Naive thymus-derived CD4-positive, alpha-beta T cell (primary cell): Measurements from ENCODE around the gene PCBP2. TPM values are rescaled to one million over a fixed set of nuclear protein-coding genes. Genes with fewer than 3 reads are reported as not detected.

Source experiments
- ATAC-seq: fragments of 150-1000 bp; cut with Tn5 transposase; 2 replicates; pipeline ENCODE4 v1.10.0; 2021; ENCODE audit warnings: mild to moderate bottlenecking, moderate library complexity
- CTCF ChIA-PET: fragments of 350-600 bp; sonication (Branson Sonifier 250); formaldehyde crosslinking; loops from one replicate; lab custom pipeline; 2021; ENCODE audit warnings: antibody characterized with exemption; lab: Charles Lee
- POLR2A ChIA-PET: fragments of 350-600 bp; sonication (Branson Sonifier 250); formaldehyde crosslinking; loops from one replicate; lab custom pipeline; 2021; ENCODE audit warnings: antibody characterized with exemption, inconsistent platforms; lab: Charles Lee
- DNase-seq, 9 donors: peaks; one replicate each; pipeline versions ENCODE4 v3.0.0 to v3.0.0-alpha.2; 2020 to 2022; ENCODE audit warnings: mixed read lengths in 1 of 9
- H3K27ac ChIP-seq: one replicate; pipeline ENCODE4 v1.7.0; 2013; ENCODE audit warnings: mild to moderate bottlenecking, low read depth, low read length, moderate library complexity
- H3K27me3 ChIP-seq, 2 donors: one replicate each; pipeline ENCODE4 v1.7.0; 2013; ENCODE audit warnings: low read length in 2 of 2, mild to moderate bottlenecking in 2 of 2, moderate library complexity in 2 of 2; ENCODE audit not compliant: control insufficient read depth in 2 of 2, insufficient read depth in 2 of 2
- H3K36me3 ChIP-seq, 3 experiments: 1 replicate in 2 of 3; 2 replicates in 1 of 3; pipeline ENCODE4 v1.7.0; 2013; ENCODE audit warnings: low read length in 3 of 3, mild to moderate bottlenecking in 3 of 3, moderate library complexity in 1 of 3; ENCODE audit not compliant: insufficient read depth in 3 of 3, control insufficient read depth in 2 of 3
- H3K4me1 ChIP-seq, 2 donors: one replicate each; pipeline ENCODE4 v1.7.0; 2013; ENCODE audit warnings: low read length in 2 of 2, mild to moderate bottlenecking in 2 of 2, moderate library complexity in 1 of 2; ENCODE audit not compliant: control insufficient read depth in 2 of 2, insufficient read depth in 2 of 2
- H3K4me3 ChIP-seq: 2 replicates; pipeline ENCODE4 v1.7.0; 2013; ENCODE audit warnings: mild to moderate bottlenecking, low read length
- H3K9me3 ChIP-seq, 3 experiments: 1 replicate in 2 of 3; 2 replicates in 1 of 3; pipeline ENCODE4 v1.7.0; 2013; ENCODE audit warnings: low read length in 3 of 3; ENCODE audit not compliant: control insufficient read depth in 2 of 3
- H3K27ac Mint-ChIP-seq, 9 donors: one replicate each; pipeline ENCODE4 v1.8.0; 2020 to 2022; ENCODE audit warnings: mixed read lengths in 9 of 9, mild to moderate bottlenecking in 8 of 9, moderate library complexity in 5 of 9, inconsistent platforms in 2 of 9
- H3K27me3 Mint-ChIP-seq, 5 donors: one replicate each; pipeline ENCODE4 v1.8.0; 2021 to 2022; ENCODE audit warnings: mixed read lengths in 5 of 5, mild to moderate bottlenecking in 1 of 5
- H3K36me3 Mint-ChIP-seq, 5 donors: one replicate each; pipeline ENCODE4 v1.8.0; 2020 to 2022; ENCODE audit warnings: mixed read lengths in 5 of 5, mild to moderate bottlenecking in 3 of 5, inconsistent platforms in 1 of 5
- H3K4me1 Mint-ChIP-seq, 7 donors: one replicate each; pipeline ENCODE4 v1.8.0; 2020 to 2022; ENCODE audit warnings: mixed read lengths in 7 of 7, mild to moderate bottlenecking in 3 of 7, inconsistent platforms in 1 of 7
- H3K4me3 Mint-ChIP-seq, 10 donors: one replicate each; pipeline ENCODE4 v1.8.0; 2020 to 2022; ENCODE audit warnings: mild to moderate bottlenecking in 10 of 10, mixed read lengths in 10 of 10, moderate library complexity in 6 of 10, inconsistent platforms in 2 of 10
- H3K9me3 Mint-ChIP-seq, 11 donors: one replicate each; pipeline ENCODE4 v1.8.0; 2020 to 2022; ENCODE audit warnings: mixed read lengths in 11 of 11, mild to moderate bottlenecking in 4 of 11, inconsistent platforms in 1 of 11, moderate library complexity in 1 of 11
- intact Hi-C, 2 donors: fragments of 100-400 bp; cut with micrococcal nuclease; formaldehyde crosslinking; loops; one replicate each; pipeline ENCODE4 v1.15.1; 2023
- polyA plus RNA-seq, 2 donors: library from polyadenylated mRNA; unstranded; fragments of 300-500 nt; fragmentation: Illumina TruSeq; gene quantifications; one replicate each; pipeline ENCODE4 v1.2.3, GENCODE V29; 2021
- total RNA-seq, 6 experiments: library from RNA in 5 of 6; stranded (reverse) in 5 of 6; gene quantifications; 1 replicate in 5 of 6; 2 replicates in 1 of 6; pipeline ENCODE4 v1.2.3 and lab custom pipeline; 2021 to 2026

The PCBP2 gene
- total and polyA plus RNA-seq, 7 experiments from 2014 or later = 148 to 1,110 (median 912) TPM

DNA sequence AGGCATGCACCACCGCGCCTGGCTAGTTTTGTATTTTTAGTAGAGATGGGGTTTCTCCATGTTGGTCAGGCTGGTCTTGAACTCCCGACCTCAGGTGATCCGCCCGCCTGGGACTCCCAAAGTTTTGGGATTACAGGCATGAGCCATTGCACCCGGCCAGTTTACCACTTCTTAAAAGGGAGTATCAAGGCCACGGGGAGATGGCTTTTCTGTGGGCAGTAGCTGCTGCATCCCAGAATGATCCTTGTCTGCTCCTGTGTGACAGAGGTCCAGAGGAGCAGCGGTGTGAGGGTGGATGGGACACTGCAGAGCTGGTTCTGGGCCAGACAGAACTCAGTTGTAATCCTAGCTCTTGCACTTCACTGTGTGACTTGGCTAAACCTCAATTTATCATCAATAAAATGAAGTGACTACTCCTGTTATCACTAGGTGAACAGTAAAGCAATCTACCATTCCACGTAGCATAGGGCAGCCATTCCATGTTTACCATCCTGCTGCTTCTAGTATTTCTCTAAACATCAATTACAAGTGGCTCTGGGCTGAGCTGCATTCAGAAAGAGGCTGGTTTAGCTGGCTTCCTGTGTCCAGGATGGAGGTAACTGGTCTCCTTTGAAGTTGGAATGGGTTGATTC, 58.4 kb downstream of the PCBP2 start:
- Histone ChIP-seq H3K27ac (no peak overlapping the region), H3K4me1 (peaks cover 6 to 7% of the 10 kb centered on the region in 2 donors), H3K36me3 (peaks cover 0 to 61% (median 0%) of the 10 kb centered on the region in 3 experiments), H3K9me3 (no peaks in the 10 kb centered on the region), H3K27me3 (no peaks in the 10 kb centered on the region), H3K4me3 (no peak overlapping the region)
- ATAC-seq (no peak), DNase-seq (no peak)
- Mint-ChIP-seq H3K9me3 (peaks cover 0 to 1% (median 0%) of the 10 kb centered on the region in 11 donors), H3K4me3 (no peak overlapping the region), H3K27ac (no peak overlapping the region), H3K36me3 (peaks cover 0 to 28% (median 5%) of the 10 kb centered on the region in 5 donors), H3K4me1 (peaks cover 4 to 17% (median 9%) of the 10 kb centered on the region in 7 donors), H3K27me3 (no peaks in the 10 kb centered on the region)
- intact Hi-C loops = no loop called here
- POLR2A ChIA-PET = interaction anchor here (0.6 to 1.1 kb wide), 3 partner anchors 9 to 31 kb away, joined by 3 to 4 read pairs (median 3); partner anchors contain the start of gene TARBP2
- CTCF ChIA-PET = interaction anchor here (0.6 to 3.6 kb wide), 6 partner anchors 91 to 281 kb away, joined by 3 to 46 read pairs (median 4); no protein-coding TSS in a partner anchor

- no peak for DNase-seq
- no peaks in the 10 kb centered on the region for H3K9me3 ChIP-seq
- Mint-ChIP-seq H3K36me3 (peaks cover 0 to 37% (median 9%) of the 10 kb centered on the region in 5 donors), H3K4me3 (no peak overlapping the region), H3K9me3 (peaks cover 0 to 1% (median 0%) of the 10 kb centered on the region in 11 donors), H3K27ac (peak overlapping the region in 5 of 9 donors; percentile 23 to 89 (median 45)), H3K27me3 (no peaks in the 10 kb centered on the region), H3K4me1 (peaks cover 0 to 8% (median 4%) of the 10 kb centered on the region in 7 donors)
- ATAC-seq = no peak
- H3K27me3 ChIP-seq = no peaks in the 10 kb centered on the region
- H3K36me3 ChIP-seq = peaks cover 0 to 73% (median 16%) of the 10 kb centered on the region in 3 experiments
- H3K4me1 ChIP-seq = peaks cover under 1 to 2% of the 10 kb centered on the region in 2 donors
- H3K27ac ChIP-seq = no peak overlapping the region
- CTCF ChIA-PET = interaction anchor here (0.5 to 1.8 kb wide), 2 partner anchors 96 to 161 kb away, joined by 3 to 5 read pairs; no protein-coding TSS in a partner anchor
- H3K4me3 ChIP-seq = no peak overlapping the region
- intact Hi-C loops = no loop called here
- POLR2A ChIA-PET = no interaction called here
These were observed 62.0 kb downstream of the PCBP2 start for GRCh38 chr12:53513712-53514410.

DNA sequence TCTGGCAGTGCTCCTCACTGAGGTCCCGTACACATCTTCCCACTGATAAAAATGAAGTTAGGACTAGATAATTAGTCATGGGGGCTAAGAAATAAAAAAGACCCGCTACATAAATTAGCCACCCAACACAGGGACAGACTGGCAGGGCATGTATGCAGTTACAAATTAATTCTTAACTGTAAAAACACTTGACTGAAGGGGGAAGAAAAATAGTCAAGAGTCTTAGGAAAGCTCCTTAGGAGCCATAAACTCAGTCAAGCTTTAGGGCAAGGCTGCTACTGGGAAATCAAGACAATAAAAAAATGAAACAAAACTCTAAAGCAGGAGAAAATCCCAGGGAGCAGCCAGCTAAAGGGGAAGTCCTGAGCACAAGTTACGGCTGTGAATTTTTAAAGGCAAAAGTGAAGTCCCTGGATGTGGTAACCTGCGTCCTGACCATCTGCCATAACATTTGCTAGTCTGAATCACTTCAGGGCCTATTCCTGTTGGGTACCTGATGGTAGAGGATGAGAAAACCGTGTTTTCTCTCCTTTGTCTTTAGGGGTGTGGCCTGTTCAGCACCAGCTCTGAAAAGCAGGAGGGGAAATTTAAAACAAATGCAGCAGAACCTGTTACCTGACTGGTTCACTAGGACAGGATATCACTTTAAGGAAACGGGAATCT, 62.9 kb downstream of the PCBP2 start:
- intact Hi-C loops = no loop called here
- CTCF ChIA-PET = no interaction called here

DNA sequence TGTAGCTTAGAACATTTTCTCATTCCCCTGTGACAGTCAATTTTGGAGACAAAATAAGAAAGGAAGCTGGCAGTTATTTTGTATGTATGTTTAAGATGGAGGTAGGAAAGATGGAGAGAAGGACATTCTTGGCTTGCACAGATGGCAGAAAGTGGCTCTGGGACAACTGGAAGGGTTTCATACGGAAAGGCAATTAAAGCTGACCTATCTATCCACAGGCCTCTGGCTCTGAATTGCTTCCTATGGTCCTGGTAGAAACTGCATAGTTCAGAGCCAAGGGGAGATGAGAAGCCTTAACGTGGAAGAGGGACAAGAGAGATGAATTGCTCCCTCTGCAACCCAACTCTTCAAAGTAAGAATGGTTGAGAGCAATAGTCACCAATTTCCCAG, 63.4 kb downstream of the PCBP2 start:
- Histone ChIP-seq H3K27me3 (no peaks in the 10 kb centered on the region), H3K9me3 (no peaks in the 10 kb centered on the region), H3K27ac (no peak overlapping the region), H3K4me3 (no peak overlapping the region), H3K4me1 (no peaks in the 10 kb centered on the region), H3K36me3 (peaks cover 0 to 85% (median 16%) of the 10 kb centered on the region in 3 experiments)
- DNase-seq (no peak), ATAC-seq (no peak)
- ChIA-PET CTCF (no interaction called here), POLR2A (no interaction called here)
- intact Hi-C loops = no loop called here
- Mint-ChIP-seq H3K27ac (peak overlapping the region in 3 of 9 donors; percentile 21 to 39 (median 28)), H3K36me3 (peaks cover 0 to 40% (median 9%) of the 10 kb centered on the region in 5 donors), H3K4me3 (no peak overlapping the region), H3K9me3 (peaks cover 0 to 1% (median 0%) of the 10 kb centered on the region in 11 donors), H3K4me1 (peaks cover 0 to 5% (median 0%) of the 10 kb centered on the region in 7 donors), H3K27me3 (no peaks in the 10 kb centered on the region)

More for the DNA sequence above, 62.9 kb downstream of the PCBP2 start:
- POLR2A ChIA-PET = no interaction called here
- DNase-seq = no peak
- H3K36me3 Mint-ChIP-seq = peaks cover 0 to 37% (median 9%) of the 10 kb centered on the region in 5 donors
- H3K4me1 ChIP-seq = no peaks in the 10 kb centered on the region
- H3K9me3 Mint-ChIP-seq = peaks cover 0 to 1% (median 0%) of the 10 kb centered on the region in 11 donors
- H3K36me3 ChIP-seq = peaks cover 0 to 81% (median 16%) of the 10 kb centered on the region in 3 experiments
- no peak overlapping the region for H3K4me3 Mint-ChIP-seq
- no peak overlapping the region for H3K4me3 ChIP-seq
- no peak for ATAC-seq
- no peaks in the 10 kb centered on the region for H3K27me3 ChIP-seq
- H3K9me3 ChIP-seq = no peaks in the 10 kb centered on the region
- H3K27ac ChIP-seq = no peak overlapping the region
- H3K4me1 Mint-ChIP-seq = peaks cover 0 to 5% (median 0%) of the 10 kb centered on the region in 7 donors
- no peaks in the 10 kb centered on the region for H3K27me3 Mint-ChIP-seq
- H3K27ac Mint-ChIP-seq = peak overlapping the region in 4 of 9 donors; percentile 28 to 53 (median 39)

- Histone ChIP-seq H3K36me3 (peaks cover 8 to 89% (median 21%) of the 10 kb centered on the region in 3 experiments), H3K9me3 (no peaks in the 10 kb centered on the region), H3K4me1 (no peaks in the 10 kb centered on the region), H3K4me3 (no peak overlapping the region), H3K27ac (no peak overlapping the region), H3K27me3 (no peaks in the 10 kb centered on the region)
- Mint-ChIP-seq H3K4me3 (no peak overlapping the region), H3K4me1 (peaks cover 0 to 5% (median 0%) of the 10 kb centered on the region in 7 donors), H3K9me3 (peaks cover 0 to 1% (median 0%) of the 10 kb centered on the region in 11 donors), H3K27ac (peak overlapping the region in 2 of 9 donors; percentile 40 to 51), H3K36me3 (peaks cover 0 to 48% (median 15%) of the 10 kb centered on the region in 5 donors), H3K27me3 (no peaks in the 10 kb centered on the region)
- POLR2A ChIA-PET = interaction anchor here (0.7 kb wide), 1 partner anchor 19 kb away, joined by 4 read pairs; no protein-coding TSS in a partner anchor
- CTCF ChIA-PET = interaction anchor here (1.4 kb wide), 1 partner anchor 9 kb away, joined by 4 read pairs; no protein-coding TSS in a partner anchor
- ATAC-seq (no peak), DNase-seq (no peak)
- intact Hi-C loops = no loop called here
These were observed 65.0 kb downstream of the PCBP2 start for GRCh38 chr12:53516758-53517455.

DNA sequence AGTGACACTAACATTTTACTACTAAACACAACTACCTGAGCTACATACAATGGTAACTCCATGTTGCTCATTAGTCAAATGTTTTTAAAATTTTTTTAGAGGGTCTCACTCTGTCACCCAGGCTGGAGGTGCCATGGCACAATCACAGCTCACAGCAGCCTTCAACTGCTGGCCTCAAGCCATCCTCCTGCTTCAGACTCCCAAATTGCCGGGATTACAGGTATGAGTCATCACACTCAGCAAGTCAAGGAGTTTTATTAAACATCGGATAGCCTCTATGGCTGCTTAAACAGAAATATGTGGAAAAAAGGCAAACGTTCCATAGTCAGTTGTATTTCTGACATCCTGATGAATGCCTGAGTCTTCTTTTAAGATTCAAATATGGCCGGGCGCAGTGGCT, 66.5 kb downstream of the PCBP2 start:
- no peak overlapping the region for H3K27ac Mint-ChIP-seq
- no peaks in the 10 kb centered on the region for H3K27me3 ChIP-seq
- no peak overlapping the region for H3K27ac ChIP-seq
- H3K4me3 Mint-ChIP-seq = no peak overlapping the region
- peaks cover 0 to 5% (median 0%) of the 10 kb centered on the region in 7 donors for H3K4me1 Mint-ChIP-seq
- H3K36me3 ChIP-seq = peaks cover 15 to 88% (median 21%) of the 10 kb centered on the region in 3 experiments
- H3K9me3 ChIP-seq = no peaks in the 10 kb centered on the region
- intact Hi-C loops = no loop called here
- no peaks in the 10 kb centered on the region for H3K4me1 ChIP-seq
- POLR2A ChIA-PET = no interaction called here
- ATAC-seq (no peak), DNase-seq (no peak)
- no peaks in the 10 kb centered on the region for H3K27me3 Mint-ChIP-seq
- H3K4me3 ChIP-seq = no peak overlapping the region
- H3K36me3 Mint-ChIP-seq = peaks cover 0 to 55% (median 15%) of the 10 kb centered on the region in 5 donors
- CTCF ChIA-PET = interaction anchor here (0.6 kb wide), 1 partner anchor 13 kb away, joined by 5 read pairs; no protein-coding TSS in a partner anchor
- H3K9me3 Mint-ChIP-seq = peaks cover 0 to 1% (median 0%) of the 10 kb centered on the region in 11 donors
